GM19023 (cell line): ENCODE results near the gene EEF1A2.
"Not testable (repeated sequence)": the region's sequence is repeated elsewhere in the genome, so short reads cannot be mapped to it uniquely, and the experiment has no call there.

Experiments
- ATAC-seq: cut with Tn5 transposase; IDR thresholded peaks from one replicate; pipeline ENCODE4 v1.9.1; 2021; ENCODE audit warnings: mild to moderate bottlenecking, moderate library complexity; ENCODE audit not compliant: unreplicated experiment

The EEF1A2 gene

DNA sequence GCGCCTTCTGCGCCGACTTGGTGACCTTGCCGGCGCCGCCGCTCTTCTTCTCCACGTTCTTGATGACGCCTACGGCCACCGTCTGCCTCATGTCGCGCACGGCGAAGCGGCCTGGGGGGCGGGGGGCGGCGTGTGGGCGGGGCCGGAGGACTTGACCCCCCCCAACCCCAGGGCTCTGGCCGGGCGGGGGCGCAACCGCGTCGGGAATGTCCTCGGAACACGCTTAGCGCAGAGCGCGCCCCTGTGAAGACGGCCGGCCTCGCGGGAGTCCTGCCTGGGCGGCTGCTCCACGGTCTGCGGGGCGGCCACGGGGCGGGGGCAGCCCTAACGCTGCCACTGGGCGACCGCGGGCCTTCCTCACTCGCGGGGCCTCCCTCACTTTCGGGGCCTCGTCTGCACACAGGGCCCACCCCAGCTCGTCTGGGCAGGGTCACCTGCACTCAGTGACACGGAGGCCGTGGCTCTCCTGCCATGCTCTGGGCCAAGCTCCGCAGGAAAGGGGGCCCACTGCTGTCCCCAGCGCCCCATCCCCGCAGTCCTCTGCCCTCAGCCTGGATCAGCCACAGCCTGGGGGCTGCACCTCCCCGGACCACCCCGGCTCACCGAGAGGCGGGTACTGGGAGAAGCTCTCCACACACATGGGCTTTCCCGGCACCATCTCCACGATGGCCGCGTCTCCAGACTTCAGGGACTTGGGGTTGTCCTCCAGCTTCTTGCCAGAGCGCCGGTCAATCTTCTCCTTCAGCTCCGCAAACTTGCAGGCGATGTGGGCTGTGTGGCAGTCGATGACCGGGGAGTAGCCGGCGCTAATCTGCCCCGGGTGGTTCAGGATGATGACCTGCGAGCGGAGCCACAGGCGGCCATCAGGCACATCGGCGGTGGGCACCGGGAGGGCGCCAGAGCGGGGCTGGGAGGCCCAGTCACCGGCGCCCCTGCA is 10.3 kb downstream of the EEF1A2 start:
- no peak for ATAC-seq

DNA sequence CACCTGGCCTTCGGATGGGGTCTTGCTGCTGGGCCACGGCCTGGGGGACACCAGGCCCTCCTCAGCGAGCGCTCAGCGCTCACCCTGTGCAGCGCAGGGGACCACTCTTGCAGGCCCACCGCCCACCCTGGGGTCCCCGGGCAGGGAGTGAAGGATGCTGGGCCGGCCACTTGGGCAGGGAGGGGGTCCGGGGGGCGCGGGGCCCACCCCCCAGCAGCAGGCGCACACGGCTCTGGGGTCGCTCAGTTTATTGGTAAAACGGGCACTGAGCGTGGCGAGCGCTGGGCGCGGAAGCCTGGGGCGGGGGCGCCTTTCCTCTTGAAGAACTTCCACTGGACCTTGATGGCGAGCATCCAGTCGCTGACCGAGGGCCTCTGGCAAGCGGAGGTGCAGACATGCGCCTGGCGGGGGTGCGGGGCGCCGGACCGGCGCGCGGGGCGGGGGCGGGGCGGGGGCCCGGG is 11.1 kb downstream of the EEF1A2 start:
- ATAC-seq, result no peak

DNA sequence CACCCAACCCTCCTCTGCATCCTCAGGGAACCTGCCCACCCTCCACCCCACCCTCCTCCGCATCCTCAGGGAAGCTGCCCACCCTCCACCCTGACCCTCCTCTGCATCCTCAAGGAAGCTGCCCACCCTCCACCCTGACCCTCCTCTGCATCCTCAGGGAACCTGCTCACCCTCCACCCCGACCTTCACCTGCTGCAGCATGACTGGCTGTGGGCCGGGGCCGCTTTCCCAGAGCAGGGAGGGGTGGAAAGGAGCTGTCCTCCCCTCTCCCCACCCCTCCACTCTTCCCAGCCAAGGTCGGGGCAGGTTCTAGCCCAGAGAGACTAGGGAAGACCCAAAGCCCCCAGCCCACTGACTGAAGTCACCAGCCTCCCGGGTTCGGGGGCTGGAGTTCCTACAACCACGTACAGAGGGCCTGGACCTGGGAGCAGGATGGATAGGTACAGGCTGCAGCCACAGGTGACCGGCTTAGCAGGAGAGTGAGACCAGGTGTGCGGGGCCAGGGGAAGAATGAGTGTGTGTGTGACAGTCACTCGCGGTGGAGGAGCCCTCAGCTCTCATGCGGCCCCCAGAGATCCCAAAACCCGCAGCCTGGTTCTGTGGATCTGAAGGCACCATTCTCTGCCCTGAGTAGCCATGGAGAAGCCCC is 11.6 kb downstream of the EEF1A2 start:
- ATAC-seq, result no peak

DNA sequence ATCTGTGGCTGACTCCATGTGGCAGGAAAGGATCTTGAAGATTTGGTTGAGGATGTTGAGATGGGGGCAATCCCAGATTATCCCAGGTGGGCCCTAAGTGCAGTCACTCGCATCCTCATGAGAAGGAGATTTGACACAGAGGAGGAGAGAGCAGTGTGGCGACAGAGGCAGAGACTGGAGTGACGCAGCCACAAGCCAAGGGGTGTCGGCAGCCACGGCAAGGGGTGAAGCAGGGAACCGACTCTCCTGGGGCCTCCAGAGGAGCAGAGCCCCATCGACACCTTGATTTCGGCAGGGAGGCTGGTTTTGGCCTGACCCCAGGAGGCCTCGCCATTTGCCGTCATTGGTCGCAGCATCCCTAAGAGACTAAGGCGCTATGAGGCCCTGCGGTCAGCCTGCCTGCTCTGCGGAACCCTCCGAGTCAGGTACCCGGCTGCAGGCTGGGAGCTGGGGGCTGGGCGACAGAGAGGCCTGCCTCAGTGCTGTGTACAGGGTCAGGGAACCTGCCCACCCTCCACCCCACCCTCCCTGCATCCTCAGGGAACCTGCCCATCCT is 12.5 kb downstream of the EEF1A2 start:
- no peak for ATAC-seq

DNA sequence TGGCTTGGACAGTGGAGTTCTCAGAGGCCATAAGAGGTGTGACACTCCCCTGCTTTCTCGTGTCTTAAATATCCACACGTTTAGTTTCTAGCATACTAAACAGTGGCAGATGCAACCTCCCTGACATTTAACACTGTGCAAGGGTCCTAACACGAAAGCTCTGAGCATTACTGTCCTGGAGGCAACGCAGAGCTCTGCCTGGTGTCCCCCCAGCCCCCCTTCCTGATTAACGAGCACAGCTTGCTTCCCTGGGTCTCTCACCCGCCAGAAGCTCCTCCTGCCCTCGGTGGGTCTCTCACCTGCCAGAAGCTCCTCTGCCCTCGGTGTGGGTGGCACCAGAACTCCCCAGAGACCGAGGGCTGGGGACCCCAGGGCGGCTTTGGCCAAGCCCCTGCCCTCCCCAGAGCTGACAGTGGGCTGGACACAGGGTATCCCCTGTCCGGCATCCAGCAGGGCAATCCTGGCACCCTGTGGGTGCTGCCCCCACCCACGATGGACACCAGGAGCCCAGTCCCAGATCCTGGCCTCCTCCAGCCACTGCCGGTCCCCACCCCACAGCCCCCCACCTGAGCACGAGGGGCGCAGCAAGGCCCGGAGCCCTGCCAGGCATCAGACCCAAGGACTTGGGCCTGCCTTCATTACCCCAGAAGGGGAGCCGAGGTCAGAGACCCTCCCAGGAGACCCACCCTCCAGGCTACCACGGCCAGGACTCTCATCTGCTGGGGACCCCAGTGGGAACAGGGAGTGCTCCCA is 14.1 kb downstream of the EEF1A2 start:
- no peak for ATAC-seq

DNA sequence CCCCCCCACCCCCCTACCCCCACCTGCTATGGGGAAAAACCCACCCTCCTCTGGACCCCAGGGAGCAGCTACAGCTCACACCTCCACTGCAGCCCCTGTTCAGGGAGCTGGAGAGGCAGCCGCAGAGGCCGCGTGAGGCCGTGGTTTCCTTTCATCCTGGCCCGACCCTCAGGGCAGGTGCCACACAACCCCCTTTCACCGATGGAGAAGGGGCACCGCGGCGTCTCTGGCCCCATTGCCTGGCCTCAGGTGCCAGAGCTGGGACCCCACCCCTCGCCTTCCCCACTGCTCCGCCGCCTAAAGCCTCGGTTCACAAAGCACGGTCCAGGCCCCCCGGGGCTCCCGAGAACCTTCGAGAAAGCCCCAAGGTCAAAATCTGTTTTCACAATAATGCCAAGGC is 14.6 kb downstream of the EEF1A2 start:
- no peak for ATAC-seq

DNA sequence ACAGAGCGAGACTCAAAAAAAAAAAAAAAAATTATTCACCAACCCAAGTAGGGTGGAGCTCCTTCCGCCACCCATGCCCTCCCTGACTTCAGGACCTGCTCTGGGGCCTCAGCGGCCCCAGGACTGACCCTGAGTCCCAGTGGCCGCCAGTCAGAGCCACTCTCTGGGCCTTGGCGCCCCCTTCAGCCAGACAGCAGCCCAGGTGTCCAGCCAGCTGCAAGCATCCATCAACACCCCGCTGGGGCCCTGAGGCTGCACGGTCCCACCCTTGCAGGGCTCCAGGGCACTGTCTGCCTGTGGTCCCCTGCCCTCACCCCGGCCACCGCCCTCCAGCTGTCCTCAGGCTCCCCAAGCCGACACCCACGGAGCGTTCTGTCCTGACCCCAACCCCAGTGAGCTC is 15.0 kb downstream of the EEF1A2 start:
- ATAC-seq, result no peak

DNA sequence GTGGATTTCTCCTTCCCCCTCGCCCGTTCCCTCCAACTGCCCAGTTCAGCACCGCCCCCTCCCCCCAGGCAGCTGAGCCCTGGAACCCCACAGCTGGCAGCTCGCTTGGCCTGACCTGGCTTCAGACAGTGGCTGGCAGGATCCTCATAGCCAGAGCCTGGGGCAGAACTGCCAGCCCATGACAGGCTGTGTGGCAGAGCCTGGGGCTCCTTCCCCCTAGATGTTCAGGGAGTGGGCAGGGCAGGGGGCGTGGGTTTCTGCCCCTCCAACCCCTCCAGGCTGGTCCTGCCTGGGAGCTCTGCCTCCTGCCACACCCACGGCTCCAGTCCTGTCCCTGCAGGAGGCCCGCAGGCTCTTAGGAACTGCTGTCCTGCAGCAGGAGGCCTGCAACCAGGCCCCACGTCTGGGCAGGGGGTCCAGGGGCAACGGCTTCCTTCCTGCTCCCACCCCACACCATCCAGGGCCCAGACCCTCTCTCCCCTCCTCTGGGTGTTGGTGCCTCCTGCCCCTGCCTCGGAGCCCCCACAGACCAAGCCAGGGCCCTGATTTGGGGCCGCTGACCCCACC is 16.8 kb downstream of the EEF1A2 start:
- no peak for ATAC-seq

DNA sequence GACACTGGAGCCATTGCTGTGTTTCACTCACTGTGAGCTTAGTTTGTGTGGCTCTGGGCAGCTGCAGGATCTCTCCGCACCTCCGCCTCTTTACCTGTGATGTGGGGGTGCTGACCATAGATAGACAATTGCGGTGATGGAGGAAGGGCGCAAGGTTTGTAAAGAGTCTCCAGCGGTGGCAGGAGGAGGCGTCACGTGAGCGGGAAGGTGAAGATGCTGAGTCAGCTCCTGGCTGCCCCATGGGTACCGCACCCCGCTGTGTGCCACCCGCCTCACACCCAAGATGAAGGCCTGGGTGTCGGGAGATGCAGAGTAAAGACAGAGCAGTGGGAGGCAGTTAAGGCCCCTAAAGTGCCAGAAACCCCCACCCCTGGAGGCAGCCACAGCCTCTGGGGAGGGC is 17.4 kb downstream of the EEF1A2 start:
- no peak for ATAC-seq

DNA sequence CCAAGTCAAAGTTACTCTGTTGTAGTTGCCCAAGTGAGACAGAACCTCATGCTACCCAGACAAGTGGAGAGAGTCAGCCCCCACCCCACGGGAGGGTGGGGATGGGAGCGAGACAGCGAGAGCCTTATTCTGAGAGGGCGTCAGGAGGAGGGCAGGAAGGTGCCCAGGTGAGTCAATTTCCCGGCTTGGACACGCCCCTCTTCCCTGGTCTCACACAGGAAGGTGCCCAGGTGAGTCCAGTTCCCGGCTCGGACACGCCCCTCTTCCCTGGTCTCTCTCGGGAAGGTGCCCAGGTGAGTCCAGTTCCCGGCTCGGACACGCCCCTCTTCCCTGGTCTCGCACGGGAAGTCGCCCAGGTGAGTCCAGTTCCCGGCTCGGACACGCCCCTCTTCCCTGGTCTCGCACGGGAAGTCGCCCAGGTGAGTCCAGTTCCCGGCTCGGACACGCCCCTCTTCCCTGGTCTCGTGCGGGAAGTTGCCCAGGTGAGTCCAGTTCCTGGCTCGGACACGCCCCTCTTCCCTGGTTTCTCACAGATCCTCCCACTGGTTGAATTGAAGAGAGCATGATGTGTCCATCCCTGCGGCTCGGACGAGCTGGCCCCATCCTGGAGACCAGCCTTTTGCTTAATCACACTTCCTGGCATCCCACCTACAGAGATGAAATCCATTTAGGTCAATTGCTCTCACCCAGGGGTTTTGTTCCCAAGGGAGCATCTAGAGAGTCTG is 19.0 kb downstream of the EEF1A2 start:
- ATAC-seq, result not testable (repeated sequence)

DNA sequence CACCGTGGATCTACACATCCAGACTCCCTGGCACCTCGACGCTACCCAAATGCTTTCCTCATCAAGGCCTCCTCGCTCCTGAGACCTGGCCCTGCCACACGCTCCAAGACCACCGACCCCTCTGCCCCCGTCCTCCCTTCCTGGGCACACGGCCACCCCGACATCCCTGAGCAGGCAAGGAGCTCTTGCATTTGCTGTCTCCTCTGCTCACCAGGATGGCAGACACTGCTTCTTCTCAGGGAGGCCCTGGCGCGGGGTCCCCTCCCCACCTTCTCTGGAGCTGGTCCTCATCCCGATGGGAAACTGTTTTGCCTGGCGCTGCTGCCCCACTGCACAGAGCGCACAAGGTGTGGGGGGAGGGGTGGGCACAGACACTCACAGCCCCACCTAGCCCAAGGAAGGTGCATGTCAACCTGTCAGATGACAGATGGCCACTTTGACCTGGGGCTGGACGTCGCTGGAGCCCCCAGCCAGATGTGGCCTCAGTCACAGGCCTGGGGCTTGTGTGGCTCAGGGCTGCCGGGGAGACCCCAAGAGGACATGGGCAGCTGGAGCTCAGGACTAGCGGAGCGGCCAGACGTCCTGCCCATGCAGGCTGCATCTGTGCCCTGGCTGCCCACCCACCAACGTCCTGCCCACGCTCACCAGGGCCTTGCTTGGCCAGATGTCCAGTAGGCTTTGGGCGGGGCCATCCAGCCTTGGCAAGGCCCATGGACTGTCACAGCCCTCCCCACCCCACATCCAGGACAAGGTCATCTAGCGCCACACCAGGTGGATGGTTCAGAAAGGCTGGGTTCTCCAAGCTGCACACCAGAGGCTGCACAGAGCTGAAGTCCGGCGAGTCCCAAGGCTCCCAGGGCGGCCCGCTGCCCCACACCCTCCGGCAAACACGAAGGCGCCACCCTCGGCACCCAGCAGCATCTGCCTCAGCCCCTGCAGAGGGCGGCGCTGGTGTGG is 20.3 kb downstream of the EEF1A2 start:
- no peak for ATAC-seq

DNA sequence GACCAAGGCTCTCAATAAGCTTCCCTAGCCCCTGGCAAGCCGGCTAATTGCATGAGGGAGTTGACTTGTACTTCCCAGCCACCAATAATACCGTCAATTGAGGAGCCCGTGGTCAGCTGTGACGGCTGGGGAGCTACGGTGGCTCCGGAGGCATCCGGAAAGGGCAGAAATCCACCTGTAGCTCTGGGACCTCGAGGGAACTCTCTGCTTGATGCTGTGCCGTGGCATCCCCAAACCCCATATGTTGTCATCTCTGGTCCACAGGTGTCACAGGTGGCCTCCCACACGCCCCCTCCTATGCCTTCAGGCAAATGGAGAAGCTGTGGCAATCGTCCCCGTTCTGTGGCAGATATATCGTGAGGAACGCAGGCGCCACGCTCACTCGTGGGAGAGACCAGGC is 20.9 kb downstream of the EEF1A2 start:
- ATAC-seq, result no peak

DNA sequence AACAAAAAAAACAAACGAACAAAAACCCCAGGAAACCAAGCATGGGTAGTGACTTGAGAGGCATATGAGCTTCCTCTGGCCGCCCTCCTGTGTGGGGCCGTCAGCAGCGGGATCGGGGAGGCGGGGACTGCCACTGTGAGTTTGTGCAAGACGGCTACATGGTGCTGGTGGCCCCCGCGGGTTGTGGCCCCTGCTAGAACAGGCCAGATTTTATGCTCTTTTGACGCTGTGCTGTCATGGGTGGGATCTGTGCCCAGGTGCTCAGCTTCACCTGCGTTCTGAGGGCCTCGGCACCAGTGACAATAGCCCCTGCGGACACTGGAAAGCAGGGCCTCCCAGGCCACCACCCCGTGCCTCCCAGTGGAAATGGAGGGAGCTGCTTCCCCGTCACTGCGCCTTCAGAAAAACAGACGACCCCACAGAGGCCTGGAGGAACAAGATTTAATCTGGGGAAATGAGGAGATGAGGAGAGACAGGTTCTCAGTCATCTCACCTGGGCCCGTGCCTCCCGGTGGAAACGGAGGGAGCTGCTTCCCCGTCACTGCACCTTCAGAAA is 21.7 kb downstream of the EEF1A2 start:
- ATAC-seq, result no peak

DNA sequence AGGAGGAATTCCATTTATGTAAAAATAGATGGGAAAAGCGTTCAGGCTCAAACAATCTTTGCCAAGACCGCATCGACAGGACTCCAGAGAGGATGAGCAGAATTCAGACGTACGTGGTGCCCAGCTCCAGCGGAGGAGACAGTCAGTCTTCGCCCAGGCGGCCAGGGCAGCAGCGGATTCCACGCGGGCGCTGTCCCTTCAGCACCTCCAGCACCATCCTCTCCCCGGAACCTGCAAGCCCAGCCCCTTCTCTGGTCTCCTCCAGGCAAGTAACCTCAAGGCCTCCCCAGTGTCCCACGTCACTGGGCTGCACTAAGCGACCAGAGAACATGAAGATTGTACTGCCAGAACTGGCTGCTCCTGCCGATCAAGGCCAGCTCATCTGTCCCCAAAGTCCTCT is 23.7 kb downstream of the EEF1A2 start:
- ATAC-seq, result no peak

DNA sequence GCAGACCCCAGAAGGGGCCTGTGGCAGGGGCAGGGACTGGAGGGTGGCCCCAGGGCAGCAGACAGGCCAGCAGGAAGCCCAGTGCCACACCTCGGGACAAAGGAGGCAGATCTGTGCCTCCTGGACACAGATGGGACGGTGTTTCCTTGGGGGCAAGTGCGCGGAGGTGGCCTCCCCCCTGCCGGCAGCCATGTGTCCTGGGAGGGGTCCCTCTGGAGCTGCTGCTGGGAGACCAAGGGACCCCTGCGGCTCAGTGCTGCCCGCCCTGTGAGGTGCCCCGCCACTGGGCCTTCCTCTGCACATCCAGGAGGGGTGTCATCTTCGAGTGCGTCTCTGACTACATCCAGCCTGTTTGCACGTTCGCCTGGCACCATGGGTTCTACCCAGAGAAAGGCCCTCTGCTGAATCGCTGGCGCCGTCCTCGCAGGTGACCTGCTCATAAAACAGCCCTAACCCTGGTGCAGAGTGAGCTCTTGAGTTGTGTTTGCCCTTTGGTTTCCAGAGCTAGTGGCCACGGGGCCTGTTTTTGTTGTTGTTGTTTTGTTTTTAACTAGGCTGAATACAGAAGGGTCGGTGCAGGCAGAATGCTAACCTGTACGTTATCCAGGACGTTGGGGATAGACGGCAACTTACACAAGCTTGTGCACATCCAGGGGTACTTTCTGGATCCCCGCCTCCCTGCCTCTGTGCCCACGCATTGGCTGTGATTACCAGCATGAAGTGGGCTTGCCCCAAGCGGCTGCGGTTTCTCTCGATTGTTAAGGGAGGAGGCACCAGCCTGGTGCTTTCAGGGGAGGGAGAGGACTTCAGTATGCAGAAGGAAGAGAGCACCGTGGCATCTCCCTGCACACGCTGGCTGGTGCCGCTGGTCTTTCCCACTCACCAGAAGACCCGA is 25.1 kb downstream of the EEF1A2 start:
- ATAC-seq, result no peak

DNA sequence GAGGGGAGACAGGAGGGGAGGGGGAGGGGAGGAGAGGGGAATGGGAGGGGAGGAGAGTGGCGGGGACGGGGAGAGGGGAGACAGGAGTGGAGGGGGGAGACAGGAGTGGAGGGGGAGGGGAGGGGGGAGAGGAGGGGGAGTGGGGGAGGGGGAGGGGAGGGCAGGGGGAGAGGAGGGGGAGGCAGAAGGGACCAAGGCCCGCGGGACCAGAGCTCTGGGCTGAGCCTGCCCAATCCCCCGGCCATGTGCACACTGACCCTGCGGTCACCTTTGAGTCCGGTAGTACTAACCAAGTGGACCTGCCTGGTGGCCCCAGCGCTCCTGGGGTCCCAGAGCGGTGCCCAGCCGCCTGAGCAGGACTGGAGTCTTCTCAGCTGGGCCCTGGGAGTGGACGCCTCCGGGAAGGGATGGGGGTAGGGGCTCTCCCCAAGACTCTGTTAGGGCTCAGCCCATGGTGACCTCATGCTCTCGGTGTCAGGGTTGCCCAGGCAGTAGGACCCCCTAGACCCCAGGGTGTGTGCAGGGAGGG is 26.0 kb downstream of the EEF1A2 start:
- no peak for ATAC-seq

DNA sequence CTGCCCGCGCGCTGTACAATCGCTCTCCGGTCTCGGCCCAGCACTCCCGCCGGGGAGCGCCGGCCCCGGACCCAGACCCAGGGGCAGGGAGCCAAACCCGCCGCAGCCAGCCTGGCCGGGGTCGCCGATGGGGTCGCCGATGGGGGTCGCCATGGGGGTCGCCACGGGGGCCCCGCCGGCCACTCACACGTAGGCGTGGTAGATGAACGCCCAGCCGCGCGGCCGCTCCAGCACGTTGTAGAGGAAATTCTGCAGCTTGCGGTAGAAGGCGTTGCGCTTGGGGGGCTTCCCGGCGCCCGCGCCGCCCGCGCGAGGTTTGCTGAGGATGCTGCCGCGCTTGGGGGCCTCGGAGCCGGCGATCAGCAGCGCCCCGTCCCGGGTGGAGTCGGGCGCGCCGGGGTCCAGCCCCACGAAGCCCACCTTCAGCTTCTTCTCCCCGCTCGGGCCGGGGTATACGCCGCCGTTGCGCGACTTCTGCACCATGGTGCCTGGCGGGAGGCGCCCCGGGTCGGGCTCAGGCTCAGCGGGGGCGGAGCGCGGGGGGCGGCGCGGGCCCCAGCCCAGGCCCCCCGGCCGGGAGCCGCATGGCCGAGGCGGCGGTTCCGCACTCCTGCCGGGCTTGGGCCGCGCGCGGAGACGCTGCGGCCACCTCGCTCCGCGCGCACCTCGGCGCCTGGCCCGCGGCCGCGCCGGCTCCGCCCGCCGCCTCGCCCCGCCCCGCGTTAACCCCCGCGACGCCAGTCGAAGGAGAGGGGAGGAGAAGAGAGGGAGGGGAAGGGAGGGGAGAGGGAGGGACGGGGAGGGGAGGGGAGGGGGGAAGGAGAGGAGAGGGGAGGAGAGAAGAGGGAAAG is 26.7 kb downstream of the EEF1A2 start, which contains the start of gene KCNQ2:
TSS of gene KCNQ2 (minus strand) at position 675 of the 851 bp plus-strand sequence. CDS start at position 483, 192 bp downstream.
- no peak for ATAC-seq
